Measurements from ENCODE around the gene A4GALT.

The A4GALT gene

DNA sequence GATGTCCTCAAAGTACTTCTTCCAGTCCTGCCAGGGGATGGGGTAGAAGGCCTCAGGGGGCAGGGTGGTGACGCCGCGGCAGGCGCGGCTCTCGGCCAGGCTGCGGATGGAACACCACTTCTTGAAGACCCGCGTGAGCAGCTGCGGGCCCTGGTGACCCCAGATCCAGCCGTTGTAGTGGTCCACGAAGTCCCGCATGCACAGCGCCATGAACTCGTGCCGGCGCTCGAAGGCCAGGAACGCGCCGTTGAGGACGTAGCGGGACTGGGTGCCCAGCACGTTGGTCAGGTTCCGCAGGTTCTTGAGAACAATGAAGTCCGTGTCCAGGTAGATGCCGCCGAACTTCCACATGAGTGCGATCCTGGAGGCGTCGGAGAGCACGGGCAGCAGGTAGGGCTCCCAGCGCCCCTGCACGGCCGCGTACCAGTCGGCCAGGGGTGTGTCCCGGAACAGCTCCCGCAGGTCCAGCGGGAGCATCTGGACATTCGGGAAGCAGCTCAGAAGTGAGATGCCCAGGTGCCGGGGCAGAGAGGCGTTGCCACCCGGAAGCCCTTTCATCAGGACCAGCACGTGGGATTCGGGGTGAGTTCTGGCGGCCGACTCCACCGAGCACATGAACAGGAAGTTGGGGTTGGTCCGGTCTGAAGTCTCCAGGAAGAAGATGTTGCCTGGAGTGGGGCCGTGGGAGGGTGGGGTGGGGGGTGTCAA lies 27.5 kb downstream of the A4GALT start:
- no peak overlapping the region for H3K27ac ChIP-seq
- peaks cover 6% of the 10 kb centered on the region for H3K27me3 ChIP-seq
- TF ChIP-seq, protein P1, sequence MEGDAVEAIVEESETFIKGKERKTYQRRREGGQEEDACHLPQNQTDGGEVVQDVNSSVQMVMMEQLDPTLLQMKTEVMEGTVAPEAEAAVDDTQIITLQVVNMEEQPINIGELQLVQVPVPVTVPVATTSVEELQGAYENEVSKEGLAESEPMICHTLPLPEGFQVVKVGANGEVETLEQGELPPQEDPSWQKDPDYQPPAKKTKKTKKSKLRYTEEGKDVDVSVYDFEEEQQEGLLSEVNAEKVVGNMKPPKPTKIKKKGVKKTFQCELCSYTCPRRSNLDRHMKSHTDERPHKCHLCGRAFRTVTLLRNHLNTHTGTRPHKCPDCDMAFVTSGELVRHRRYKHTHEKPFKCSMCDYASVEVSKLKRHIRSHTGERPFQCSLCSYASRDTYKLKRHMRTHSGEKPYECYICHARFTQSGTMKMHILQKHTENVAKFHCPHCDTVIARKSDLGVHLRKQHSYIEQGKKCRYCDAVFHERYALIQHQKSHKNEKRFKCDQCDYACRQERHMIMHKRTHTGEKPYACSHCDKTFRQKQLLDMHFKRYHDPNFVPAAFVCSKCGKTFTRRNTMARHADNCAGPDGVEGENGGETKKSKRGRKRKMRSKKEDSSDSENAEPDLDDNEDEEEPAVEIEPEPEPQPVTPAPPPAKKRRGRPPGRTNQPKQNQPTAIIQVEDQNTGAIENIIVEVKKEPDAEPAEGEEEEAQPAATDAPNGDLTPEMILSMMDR (IDR thresholded peaks at IDR 0.05) = no peak
- H3K4me1 ChIP-seq (ENCODE audit: control insufficient read depth in 1 of 2, insufficient read depth in 1 of 2, low read depth in 1 of 2, low read length in 1 of 2) = no peaks in the 10 kb centered on the region
- no peak overlapping the region for H3K4me3 ChIP-seq (ENCODE audit: low read depth in 1 of 2, low read length in 1 of 2)
- no peaks in the 10 kb centered on the region for H3K9me3 ChIP-seq
- no peaks in the 10 kb centered on the region for H3K36me3 ChIP-seq

DNA sequence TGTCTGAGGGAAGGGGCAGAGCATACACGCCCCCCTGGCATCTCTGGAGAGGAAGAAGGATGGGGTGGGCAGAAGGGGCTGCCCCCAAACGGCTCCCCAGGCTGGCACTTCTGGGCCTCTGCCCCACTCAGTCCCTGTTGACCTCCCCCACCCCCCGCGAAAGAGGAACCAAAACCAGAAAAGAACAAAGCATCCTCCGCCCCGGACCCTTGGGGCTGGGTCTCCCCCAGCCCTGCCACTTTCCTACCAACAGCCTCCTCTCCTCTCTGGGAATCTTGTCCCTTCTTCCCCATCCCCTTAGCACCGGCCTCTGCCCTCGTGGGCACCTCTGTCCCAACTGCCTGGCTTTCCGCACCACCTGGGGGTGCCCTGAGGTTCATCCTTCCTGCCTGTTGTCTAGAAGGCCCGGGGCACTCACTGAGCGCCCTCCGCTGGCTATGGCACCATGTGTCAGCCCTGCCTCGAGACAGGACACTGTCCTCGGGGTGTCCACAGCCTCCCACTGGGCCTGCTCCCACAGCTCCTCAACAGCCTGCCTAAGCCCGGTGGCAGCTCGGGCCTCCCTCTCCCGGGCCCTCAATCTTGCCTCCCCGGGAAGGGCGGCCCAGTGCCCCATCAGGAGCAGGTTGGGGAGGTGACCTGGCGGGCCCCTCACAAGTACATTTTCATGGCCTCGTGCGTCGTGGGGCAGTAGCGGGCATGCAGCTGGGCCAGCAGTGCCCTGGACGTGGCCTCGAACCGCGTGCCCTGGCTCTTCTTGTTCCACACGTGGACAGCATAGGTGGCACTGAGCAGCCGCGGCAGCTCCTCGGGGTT lies 28.2 kb downstream of the A4GALT start:
- H3K9me3 ChIP-seq = no peaks in the 10 kb centered on the region
- no peaks in the 10 kb centered on the region for H3K36me3 ChIP-seq
- no peak overlapping the region for H3K27ac ChIP-seq
- no peak overlapping the region for H3K4me3 ChIP-seq (ENCODE audit: low read depth in 1 of 2, low read length in 1 of 2)
- peaks cover 6% of the 10 kb centered on the region for H3K27me3 ChIP-seq
- H3K4me1 ChIP-seq (ENCODE audit: control insufficient read depth in 1 of 2, insufficient read depth in 1 of 2, low read depth in 1 of 2, low read length in 1 of 2) = no peaks in the 10 kb centered on the region
- TF ChIP-seq, protein P1 (IDR thresholded peaks at IDR 0.05) = no peak

DNA sequence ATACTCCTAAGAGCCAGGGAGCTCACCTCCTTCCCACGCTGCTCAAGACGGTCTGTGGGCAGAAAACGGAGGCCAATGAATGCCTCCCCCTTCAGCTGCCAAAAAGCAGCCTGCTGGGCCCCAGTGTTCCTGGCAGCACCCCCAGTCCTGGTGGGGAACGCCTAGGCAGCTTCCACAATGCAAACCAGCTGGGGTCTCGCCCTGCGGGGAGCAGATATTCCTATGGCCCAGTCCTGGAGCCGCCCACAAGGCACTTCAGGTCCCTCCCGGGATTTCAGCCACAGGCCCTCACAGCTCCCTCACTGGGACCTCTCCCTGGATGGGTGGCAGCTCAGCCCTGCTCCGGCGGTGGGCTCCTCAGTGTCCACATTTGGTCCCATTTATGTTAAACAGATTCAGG lies 29.2 kb downstream of the A4GALT start:
- H3K27ac ChIP-seq = no peak overlapping the region
- no peaks in the 10 kb centered on the region for H3K4me1 ChIP-seq (ENCODE audit: control insufficient read depth in 1 of 2, insufficient read depth in 1 of 2, low read depth in 1 of 2, low read length in 1 of 2)
- H3K36me3 ChIP-seq = no peaks in the 10 kb centered on the region
- H3K4me3 ChIP-seq (ENCODE audit: low read depth in 1 of 2, low read length in 1 of 2) = no peak overlapping the region
- TF ChIP-seq, protein P1 (IDR thresholded peaks at IDR 0.05) = no peak
- peaks cover 6% of the 10 kb centered on the region for H3K27me3 ChIP-seq
- no peaks in the 10 kb centered on the region for H3K9me3 ChIP-seq

DNA sequence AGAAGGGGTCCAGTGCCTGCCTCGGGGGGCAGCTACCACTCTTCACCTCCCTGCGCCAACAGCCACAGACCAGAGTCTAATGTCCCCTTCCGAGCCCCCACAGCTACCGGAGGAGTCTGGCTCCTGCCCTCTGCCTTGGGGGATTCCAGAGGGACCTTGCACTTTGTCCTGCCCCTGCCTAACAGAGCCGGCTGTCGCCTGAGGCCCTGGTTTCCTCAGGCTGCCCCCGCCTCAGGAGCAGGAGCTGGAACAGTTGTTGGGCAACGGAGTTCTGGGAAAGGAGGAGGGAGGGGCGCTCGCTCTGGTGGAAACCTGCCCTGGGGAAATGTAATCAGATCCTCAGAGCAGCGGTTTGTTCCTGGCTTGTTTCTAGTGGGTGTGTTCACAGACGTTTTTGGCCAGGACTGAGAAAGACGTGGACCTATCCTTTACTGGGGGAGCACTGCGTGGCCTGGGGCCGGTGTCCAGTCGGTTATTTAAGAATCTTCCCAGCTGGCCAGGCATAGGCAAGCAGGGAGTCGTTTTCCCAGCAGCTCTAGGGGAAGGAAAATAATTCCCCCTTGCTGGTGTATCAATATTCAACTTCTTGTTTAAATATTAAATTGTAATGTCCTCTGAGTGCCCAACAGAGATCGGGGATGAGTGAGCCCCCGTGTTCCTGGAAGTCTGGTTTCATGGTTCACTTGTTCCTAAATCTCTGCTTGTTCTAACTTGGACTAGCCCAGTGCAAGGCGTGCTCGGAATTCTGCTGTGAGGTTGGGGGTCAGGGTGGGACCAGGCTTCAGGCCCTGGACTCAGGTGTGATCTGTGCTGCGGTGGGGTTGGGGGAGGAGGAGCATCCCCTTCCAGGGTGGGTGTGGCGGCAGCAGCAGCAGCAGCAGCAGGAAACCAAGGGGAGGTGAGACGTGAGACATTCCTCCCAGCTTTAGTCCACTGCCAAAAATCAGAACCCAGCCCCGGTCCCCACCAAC lies 32.1 kb downstream of the A4GALT start:
- no peak overlapping the region for H3K4me3 ChIP-seq (ENCODE audit: low read depth in 1 of 2, low read length in 1 of 2)
- H3K27ac ChIP-seq = no peak overlapping the region
- H3K4me1 ChIP-seq (ENCODE audit: control insufficient read depth in 1 of 2, insufficient read depth in 1 of 2, low read depth in 1 of 2, low read length in 1 of 2) = no peaks in the 10 kb centered on the region
- no peaks in the 10 kb centered on the region for H3K36me3 ChIP-seq
- peaks cover 6% of the 10 kb centered on the region for H3K27me3 ChIP-seq
- TF ChIP-seq, protein P1 (IDR thresholded peaks at IDR 0.05) = no peak
- H3K9me3 ChIP-seq = no peaks in the 10 kb centered on the region

DNA sequence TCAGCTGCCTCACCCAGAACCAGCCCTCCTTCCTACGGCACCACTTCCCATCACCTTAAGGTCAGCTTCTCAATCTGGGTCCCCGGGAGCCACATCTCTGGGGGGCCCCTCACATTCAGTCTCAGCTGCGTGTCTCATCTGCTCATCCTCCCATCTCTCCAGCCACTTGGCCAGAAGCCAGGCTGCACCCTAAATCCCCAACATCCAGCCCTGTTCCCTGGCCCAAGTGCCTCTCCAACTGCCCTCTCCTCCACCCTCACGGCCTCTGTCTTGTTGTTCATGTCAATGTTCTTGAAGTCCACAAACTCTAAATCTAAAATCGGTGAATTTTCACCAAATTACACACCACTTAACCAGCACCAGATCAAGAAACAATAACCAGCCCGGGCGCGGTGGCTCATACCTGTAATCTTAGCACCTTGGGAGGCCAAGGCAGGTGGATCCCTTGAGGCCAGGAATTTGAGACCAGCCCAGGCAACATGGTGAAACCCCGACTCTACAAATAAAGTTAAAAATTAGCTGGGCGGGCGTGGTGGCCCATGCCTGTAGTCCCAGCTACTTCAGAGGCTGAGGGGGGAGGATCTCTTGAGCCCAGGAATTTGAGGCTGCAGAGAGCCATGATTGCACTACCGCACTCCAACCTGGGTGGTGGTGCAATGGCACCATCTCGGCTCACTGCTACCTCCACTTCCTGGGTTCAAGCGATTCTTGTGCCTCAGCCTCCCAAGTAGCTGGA lies 33.7 kb downstream of the A4GALT start:
- Histone ChIP-seq H3K27me3 (peaks cover 2% of the 10 kb centered on the region), H3K4me1 (ENCODE audit: control insufficient read depth in 1 of 2, insufficient read depth in 1 of 2, low read depth in 1 of 2, low read length in 1 of 2) (no peaks in the 10 kb centered on the region), H3K4me3 (ENCODE audit: low read depth in 1 of 2, low read length in 1 of 2) (no peak overlapping the region), H3K27ac (no peak overlapping the region), H3K36me3 (no peaks in the 10 kb centered on the region), H3K9me3 (no peaks in the 10 kb centered on the region)
- TF ChIP-seq, protein P1 (IDR thresholded peaks at IDR 0.05) = no peak

Measured in neutrophil (primary cell).